GM21423 (cell line): ENCODE measurements around the gene ADI1.
"Not testable (repeated sequence)": the region's sequence is repeated elsewhere in the genome, so short reads cannot be mapped to it uniquely, and the experiment has no call there.

Experiments used
- ATAC-seq: cut with Tn5 transposase; IDR thresholded peaks from one replicate; pipeline ENCODE4 v1.9.1; 2021; ENCODE audit warnings: mild to moderate bottlenecking, moderate library complexity; ENCODE audit not compliant: unreplicated experiment

The ADI1 gene

DNA sequence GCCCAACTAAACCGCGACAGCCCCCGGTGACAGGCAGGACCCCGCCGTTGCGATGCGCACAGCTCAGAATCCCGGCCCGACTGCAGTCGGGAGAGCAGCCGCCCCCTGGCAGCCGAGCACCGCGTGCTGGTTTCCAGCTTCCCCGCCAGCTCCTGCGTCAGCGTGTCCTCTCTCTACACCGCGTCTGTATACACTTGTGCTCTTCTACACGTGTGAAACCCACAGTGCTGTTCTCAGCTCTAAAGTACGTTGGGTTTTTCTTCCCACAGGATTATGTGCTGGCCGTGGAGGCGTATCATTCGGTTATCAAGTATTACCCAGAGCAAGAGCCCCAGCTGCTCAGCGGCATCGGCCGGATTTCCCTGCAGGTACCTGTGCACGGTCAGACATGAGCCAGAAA lies 54.0 kb downstream of the ADI1 start:
- no peak for ATAC-seq

DNA sequence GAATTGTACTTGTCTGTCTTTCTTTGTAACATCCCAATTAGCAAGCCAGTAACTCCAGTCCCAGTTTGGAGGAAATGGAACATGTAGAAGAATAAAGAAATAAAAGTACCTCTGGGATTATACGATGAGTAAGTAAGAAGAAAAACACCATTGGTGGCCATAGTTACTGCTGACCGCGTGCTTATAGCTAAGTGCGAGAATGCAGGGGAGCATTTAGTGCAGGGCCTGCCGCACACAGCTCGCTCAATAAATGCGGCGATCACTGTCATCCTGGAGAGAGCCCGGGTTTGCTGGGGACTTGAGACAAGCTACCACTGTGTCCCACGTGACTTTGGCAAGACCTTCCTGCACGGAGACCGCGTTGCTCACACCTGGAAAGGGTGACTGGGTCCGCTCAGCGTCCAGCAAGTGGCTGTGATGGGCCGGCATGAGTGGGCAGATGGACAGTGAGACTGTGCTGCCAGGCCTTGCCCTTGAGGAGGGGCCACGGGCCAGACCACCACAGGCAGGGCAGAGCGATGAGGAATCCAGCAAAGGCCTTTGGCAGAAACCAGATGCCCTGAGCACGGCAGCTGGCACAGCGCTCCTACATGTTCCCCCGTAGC lies 54.8 kb downstream of the ADI1 start:
- no peak for ATAC-seq

DNA sequence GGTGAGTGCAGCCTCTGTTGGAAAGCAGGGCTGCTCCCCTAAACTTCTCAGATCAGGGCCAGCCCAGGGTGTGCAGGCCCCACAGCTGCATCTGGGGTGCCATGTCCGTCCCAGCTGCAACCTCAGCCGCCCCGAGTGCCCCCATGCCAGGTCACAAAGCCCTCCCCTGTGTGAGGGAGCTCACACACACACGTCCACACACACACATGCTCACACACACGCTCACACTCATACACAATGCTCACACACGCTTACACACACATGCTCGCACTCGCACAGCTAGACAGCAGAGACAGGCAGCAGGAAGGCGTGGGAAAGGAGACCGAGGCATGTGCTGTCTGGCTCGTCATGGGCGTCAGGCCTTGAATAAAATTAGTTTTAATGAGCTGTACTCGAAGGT lies 55.4 kb downstream of the ADI1 start:
- ATAC-seq: no peak

DNA sequence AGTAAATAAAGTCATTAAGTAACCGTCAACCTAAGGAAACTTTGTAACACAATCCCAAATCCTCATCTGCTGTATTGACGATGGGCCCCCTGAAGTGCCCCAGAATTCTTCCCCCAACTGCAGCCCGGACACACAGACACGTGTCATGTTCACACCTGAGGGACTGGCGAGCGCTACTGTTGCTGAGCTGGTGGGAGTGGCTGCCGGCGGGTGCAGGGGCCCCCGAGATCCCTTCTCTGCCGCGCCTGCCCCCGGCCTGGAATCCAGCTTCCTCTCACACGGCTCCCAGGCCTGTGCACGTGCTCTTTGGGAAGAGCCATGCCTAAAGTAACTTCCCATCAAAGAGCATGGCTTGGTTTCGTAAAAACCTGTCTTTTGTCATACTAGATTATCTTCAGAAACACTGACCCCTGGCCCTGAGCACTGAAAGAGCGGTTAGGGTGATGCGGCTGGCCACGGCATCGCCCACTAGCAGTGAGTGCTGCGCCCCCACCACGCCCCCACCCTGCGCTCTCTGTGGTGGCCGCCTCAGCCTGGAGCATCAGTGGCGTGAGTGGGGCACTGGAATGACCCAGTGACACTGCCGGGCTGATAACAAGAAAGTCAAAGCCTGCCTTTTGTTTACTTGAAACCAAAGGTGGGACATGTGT lies 56.0 kb downstream of the ADI1 start:
- no peak for ATAC-seq

DNA sequence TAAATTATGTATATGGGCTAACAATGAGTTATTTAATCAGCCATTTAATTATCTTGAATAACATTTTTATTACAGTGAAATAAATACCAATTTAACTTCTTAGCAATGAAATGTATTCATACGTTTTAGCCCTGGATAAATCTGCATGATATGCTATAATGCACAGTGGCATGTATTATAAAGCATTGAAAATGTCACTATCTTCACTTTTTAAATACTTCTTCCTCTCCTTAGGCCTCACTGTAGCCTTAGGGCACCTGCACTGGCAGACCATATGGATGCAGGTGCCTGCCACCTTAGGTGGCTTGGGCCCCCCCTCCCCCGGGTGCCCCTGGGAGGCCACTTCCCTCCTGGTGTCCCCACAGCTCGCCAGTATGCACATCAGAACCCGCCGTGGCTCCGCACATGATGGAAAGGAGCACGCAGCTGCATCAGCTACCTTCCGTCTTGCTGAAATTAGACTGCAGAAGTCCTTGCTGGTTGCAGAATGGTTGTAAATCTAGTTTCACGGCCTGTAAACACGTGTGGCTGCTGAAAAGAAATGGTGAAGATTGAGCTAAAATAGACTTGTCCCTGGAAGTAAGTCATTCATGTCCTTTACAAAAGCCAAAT lies 56.7 kb downstream of the ADI1 start:
- ATAC-seq: no peak

DNA sequence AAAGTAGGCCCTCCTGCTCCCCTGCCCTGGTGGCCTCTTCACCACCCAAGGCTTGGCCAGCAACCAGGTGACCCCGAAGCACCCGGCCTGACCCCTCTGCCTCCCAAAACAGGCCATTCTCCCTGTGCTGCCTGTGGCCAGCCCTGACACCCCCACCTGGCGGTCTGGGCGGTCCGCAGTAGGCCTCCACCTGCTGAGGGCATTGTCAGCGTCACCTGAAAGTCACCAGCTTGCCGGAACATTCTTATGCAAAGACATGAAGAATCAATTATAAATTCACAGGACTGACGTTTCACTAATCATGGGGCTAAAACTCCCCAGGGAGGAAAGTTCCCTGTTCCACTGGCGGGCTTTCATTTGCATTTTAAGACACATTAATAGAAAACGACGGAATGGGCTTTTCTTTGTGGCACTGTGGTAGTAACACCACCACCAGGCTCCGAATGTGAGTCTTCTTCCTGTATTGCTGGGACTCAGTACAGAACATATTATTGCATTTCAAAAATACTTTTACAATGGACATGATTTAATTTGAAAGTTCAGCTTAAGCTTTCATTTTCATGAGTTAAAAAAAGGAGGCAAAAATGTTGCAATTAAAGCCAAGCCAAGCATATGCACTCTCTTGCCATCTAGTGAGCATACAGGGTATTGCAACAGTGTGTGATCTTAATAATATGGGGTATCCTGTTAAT lies 57.4 kb downstream of the ADI1 start:
- ATAC-seq: peak; percentile 77

DNA sequence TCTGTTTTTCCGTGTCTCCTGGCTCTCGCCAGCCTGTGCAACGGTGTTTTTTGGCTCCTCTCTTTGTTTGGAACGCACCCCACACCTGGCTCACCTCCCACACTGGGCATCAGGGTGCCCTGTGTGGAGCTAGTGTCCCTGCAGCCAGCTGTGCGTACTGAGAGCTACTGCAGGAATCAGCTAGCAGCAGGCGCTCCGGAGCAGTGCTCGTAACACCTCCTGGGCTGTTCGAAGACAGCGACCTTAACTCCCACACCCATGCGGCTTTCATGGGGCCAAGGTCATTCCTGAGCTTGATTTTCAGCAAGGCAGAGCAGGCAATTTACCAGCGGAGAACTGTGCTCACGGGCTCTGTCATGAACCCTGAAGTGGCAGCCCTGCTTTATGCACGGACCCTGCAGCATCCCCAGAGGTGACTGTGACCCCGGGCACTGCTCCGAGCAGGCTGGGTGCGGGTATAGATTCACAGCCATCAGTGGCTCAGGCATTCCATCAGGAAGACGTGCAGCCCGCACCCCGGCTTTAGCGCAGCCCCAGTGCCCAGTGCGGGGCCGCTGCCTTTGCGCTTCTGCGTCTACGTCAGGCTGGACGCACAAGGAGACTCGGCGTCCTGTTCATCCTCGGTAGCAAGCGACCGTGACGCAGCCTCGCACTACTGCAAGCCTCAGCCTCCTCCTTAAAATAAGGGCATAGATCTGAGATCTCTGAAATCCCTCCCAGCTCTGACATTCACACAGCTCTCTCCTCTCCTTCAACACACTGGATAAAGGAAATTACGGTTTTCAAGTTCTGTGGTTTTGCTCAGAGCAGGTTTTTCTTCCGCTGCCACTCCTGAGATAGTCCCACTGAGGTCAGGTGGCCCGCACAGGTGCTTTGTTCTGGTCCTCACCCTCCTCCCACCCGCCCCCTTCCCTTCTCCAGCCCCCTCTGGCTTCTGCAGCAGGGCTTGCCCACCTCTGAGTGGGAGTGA lies 58.2 kb downstream of the ADI1 start:
- ATAC-seq: no peak

DNA sequence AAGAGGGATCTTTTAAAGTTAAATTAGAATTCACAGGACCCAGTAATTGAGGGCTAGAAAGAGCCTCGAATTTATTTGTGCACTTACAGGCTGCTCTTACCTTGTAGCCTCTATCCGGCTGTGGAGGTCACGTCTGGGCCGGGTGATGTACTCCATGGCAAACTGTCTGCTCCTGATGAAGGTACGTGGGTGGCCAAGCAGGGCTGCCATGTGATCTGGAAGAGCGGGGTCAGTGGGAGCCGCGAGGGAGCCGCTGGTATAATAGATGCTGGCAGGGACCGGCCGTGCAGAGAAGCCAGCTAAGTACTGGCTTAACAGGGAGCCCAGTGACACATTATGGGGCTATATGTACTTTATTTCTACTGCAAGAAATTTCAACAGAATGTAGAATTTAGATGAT lies 59.2 kb downstream of the ADI1 start:
- no peak for ATAC-seq

DNA sequence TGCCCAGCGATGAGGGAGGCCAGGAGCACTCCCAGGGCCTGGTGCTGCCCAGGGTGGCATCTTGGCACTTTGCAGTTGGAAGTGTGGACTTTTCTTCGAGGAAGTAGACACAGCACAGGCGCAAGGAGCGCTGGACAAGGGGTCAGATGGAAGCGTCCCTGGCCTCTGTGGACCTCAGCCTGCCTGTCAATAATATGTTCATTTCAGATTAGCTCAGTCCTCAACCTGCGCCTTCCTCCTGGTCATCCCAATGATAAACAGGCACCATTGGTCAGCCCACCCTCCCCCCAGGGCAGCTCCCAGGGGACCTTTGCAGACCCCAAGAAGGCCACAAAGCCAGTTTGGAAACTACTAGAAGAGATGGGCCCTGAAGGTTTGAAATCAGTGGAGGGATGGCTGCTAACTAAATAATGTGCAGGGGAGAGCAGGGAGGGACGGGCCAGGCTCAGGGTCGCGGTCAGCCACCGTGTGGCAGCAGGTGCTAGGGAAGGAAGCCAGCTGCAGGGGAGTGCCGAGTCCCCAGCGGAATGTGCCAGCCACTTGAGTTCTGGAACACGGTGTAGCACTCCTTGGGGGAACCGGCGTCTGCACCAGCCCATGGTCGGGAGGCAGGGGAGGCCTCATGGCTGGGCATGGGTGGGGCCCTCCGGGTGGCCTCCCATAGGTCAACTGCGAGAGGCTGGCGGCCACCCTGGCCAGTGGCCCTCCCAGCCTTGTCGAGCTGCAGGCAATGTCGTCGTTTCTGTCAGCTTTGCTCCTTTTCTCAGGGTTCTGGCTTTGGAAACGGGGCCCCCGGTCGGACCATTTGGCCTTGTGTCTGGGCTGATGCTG lies 59.9 kb downstream of the ADI1 start:
- ATAC-seq: no peak

DNA sequence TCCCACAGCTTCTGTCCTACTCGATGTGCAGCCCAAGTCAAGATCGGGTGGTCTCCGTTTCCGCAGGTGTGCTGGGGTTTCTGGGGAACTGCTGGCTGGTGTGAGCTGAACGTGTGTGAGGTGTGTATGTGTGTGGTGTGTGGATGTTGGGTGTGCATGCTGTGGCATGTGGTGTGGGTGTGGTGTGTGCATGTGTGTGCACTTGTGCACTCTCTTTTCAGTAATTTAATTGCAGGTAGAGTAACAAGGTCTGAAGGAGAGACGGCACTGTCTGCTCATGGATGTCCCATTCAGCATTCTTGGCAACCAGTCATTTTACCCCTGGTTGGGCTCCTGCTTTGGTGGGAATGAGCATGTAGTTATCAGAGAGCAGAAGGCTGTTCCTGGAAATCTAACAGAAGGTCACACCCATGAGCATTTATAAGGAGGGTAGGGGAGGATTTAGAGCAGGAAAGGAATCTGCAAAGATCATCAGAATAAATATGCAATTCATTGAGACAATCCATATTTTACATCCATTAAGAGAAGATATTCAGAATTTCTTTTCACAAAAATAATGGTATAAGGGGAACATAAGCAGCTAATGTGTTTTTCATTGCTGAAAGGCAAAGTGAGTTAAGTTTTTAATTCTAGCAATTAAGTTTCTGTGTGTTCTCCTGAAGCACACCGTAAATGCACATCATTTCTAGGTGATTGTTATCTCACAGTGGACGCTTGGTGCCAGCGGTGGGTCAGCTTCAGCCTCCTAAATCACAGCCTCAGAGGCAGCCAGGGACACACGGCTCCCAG lies 60.7 kb downstream of the ADI1 start:
- ATAC-seq: no peak

DNA sequence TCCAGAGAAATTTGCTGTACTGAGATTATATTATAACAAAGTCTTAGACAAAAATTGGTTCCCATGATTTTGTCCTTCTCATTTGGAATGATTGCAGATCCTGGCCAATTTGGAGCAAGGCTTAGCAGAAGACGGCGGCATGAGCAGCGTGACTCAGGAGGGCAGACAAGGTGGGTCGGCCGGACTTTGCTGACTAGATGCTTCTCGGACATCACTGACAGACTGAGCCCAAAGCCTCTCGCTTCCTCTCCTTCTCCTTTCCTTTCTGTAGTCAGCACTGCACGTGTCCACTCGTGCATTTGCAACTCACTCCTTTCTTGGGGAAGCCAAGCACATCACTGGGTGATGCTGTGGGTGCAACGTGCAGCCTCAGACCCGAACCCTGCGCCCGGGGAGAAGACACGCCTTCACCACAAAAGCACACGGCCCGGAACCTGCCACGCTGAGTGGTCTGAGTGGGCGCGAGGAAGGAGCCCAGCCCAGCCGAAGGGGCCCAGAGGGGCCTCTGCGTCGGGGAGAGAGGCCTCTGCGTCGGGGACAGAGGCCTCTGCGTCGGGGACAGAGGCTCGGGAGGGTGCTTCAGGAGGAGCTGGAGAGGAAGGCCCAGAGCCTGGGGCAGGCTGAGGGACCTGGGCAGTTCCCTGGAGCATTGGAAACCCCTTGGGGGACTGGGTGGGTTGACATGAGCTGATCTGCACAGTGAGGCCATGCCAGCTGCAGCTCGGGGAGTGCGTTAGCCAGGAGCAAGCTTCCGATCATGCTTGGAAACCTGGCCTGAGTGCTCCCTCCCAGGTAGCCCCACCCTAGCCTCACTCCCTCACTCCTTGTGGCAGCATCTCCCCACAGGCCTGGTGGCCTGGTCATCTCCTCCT lies 61.6 kb downstream of the ADI1 start:
- ATAC-seq: no peak

DNA sequence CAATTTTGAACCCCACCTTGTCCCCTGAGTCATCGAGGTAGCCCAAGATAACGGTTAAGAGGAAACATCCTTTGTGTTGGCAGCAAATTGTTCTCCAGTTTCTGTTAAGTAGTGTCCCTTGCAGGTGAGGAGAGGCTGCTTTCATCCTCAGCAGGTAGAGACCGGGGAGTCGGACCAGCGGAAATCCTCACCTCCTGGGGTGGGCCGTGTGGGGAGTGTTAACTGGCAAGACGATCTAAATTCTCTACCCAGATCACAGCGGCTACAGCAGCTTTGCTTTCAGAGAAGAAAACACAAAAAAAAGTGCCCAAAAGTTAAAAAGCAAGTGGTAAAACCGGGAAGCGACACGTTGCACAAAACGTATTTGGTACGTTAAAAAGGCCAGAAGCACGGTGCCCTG lies 63.2 kb downstream of the ADI1 start:
- ATAC-seq: no peak

DNA sequence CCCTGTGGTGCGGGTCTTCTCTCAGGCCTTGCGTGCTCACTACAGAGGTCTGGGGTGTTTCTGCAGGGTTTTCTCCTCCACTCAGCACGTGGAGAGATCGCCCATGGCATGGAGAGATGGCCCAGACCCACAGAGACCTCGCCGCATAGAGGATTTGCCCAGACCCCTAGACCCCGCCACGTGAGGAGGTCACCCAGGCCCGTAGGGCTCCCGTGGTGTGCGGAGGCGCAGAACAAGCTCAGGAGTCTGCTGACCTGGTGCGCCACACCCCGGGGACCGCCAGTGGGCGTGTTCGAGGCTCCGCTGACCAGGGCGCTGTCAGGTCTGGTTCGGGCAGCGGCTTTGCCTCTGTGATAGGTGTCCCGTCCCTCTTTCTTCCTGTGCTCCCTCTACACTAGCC lies 64.5 kb downstream of the ADI1 start:
- no peak for ATAC-seq

DNA sequence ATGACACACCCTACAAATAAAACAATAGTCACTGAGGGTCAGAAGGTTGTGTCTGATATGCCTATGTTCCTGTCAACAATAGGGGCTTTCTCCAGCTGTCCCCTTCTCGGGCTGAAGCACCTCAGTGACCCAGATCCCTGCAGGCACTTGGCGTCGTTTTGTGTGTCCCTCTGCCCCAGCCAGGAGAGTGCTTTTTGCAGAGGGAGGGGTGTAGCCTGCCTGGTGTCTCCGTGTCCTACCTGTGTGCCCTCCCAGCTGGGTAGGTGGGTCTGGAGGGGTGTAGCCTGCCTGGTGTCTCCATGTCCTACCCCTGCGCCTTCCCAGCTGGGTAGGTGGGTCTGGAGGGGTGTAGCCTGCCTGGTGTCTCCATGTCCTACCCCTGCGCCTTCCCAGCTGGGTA lies 65.3 kb downstream of the ADI1 start:
- ATAC-seq: not testable (repeated sequence)

DNA sequence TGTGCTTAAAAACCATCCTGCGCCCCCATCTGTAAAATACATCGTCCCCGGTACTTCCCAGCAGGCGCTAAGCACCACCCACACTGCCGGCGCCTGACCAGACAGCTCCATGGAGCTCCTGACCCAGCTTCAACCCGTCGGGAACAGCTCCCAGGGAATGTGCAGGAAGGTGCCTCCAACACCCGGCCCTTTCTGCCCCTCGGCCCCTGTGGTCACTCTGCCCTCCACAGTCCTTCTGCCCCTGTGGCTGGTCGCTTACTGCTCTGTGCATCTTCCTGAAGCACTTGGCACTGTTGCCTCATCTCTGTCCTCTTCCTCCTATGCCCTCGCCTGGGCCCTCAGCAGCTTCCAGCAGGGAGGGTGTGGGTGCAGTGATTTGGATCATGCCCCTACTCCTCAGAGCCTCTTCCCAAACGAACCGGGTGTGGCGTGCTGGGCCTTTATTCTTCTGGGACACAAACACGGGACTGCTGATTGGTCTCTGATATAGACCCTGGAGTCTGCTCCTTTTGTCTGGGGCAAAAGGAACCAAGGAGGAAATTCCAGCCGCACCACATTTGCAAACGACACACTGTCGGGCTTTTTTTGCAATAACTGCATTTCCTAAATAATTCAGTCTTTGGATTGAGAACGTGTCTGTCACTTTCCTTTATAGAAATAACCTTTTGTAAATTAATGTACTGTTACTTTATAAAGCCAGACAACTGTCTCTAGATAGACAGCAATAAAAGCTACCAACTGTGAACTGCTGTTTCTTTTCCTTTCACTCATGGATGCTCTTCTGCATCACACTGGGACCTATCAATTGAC lies 65.9 kb downstream of the ADI1 start:
- ATAC-seq: no peak

DNA sequence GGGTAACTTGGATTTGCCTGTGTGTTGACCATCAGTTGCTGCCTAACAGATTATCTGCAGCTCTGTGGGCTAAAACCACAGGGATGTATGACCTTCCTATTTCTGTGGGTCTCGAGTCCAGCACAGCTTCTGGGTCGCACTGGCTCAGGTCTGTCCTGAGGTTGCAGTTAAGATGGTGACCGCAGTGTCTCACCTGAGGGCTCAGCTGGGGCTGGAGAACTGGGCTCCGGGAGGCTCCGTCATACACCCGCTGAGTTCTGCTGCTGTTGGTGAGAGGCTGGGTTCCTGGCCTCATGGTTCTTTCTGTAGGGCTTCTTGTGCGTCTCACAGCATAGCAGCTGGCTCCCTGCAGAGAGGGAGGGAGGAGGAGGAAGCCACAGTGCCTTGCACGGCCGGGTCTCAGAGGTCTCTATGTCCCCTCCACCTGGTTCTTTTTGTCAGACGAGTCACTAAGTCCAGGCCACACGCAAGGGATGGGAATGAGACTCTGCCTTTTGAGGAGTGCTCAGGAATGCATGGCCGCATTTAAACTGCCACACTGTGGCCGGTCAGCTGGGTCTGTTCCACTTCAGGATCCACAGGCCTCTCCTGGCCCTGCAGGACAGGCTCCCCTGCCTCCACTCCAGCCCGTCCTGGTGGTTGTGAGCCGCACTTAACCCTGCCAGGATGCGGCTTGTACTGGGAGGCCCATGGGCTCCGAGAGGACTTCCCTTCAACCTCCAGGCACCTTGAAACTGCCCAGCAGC lies 67.2 kb downstream of the ADI1 start:
- no peak for ATAC-seq

DNA sequence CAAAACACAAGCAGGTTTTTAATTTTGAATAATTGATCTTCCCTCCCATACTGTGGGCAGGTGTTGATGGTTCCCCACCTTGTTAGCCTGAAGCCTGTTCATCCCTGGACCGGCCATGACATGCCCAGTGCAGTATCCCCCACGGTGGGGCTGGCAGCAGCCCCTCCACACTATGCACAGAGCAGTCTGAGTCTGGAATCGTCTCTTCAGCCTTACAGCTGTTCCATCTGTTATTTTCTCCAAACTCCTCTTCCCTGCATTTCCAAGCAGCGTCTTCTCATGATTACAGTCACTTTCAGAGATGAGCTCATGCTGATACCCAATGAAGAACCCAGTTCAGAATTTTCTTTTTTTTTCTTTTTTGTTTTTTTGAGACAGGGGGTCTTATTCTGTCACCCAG lies 68.2 kb downstream of the ADI1 start:
- no peak for ATAC-seq
